Measurements from ENCODE around the gene SLC4A1.

GRCh38 chr17:44214230-44214494 lies 53.8 kb downstream of the SLC4A1 start:
- TF ChIP-seq CTCF (IDR thresholded peaks at IDR 0.05; ENCODE audit: low read depth, low read length, missing input control) (no peak), ZBTB33 (IDR thresholded peaks at IDR 0.05) (no peak), REST (IDR thresholded peaks at IDR 0.05) (no peak), TAF1 (conservative IDR thresholded peaks at IDR 0.05) (no peak), MAX (IDR thresholded peaks at IDR 0.05) (no peak), HNF4A (conservative IDR thresholded peaks at IDR 0.05) (no peak), JUND (IDR thresholded peaks at IDR 0.05) (no peak), RAD21 (IDR thresholded peaks at IDR 0.05) (no peak)

All from liver (tissue), 3 donors.